A549 (cell line): Measurements from ENCODE around the gene ROR1. TPM values are rescaled to one million over a fixed set of nuclear protein-coding genes. Genes with fewer than 3 reads are reported as not detected.

Experiments
- ATAC-seq, 2 experiments: fragments of 200-7000 bp in 1 of 2; fragments of >200 bp in 1 of 2; cut with Nextera tagmentation in 1 of 2; cut with Tn5 transposase in 1 of 2; 3 replicates each; pipeline versions ENCODE4 v1.8.0 to v1.9.1; 2018 to 2020; ENCODE audit warnings: mild to moderate bottlenecking in 1 of 2, moderate library complexity in 1 of 2
- CTCF ChIA-PET: fragments of 300-600 bp; sonication (Branson Sonifier 250); formaldehyde crosslinking; extraction: SDS; loops from one replicate; lab custom pipeline; 2021; ENCODE audit warnings: antibody characterized with exemption, inconsistent platforms; lab: Yijun Ruan, JAX
- POLR2A ChIA-PET: fragments of 350-600 bp; formaldehyde crosslinking; extraction: SDS; loops from one replicate; lab custom pipeline; 2021; ENCODE audit warnings: antibody characterized with exemption, inconsistent platforms; lab: Yijun Ruan, JAX
- DNase-seq, 2 experiments: peaks; one replicate each; pipeline versions ENCODE4 v3.0.0 to v3.0.0-alpha.2; 2011 to 2016; ENCODE audit warnings: low read depth in 1 of 2, low spot score in 1 of 2
- FAIRE-seq: peaks from 2 replicates; lab custom pipeline; 2011; peaks lifted over from hg19 to GRCh38; lab: Jason Lieb, UNC
- H3K27ac ChIP-seq, 2 experiments: fragments of >200 bp; sonication (Bioruptor Twin); formaldehyde crosslinking; 3 replicates each; pipeline ENCODE4 v1.5.1; 2016 to 2017
- H3K4me1 ChIP-seq: fragments of >200 bp; sonication (Bioruptor Twin); formaldehyde crosslinking; 3 replicates; pipeline ENCODE4 v1.6.1; 2016
- H3K4me2 ChIP-seq: fragments of >200 bp; sonication (Bioruptor Twin); formaldehyde crosslinking; 3 replicates; pipeline ENCODE4 v1.6.1; 2016
- H3K4me3 ChIP-seq: fragments of >200 bp; sonication (Bioruptor Twin); formaldehyde crosslinking; 3 replicates; pipeline ENCODE4 v1.5.1; 2016
- H3K9me3 ChIP-seq: fragments of >200 bp; sonication (Bioruptor Twin); formaldehyde crosslinking; 3 replicates; pipeline ENCODE4 v1.6.1; 2016
- CBX2 ChIP-seq: fragments of 200-600 bp; sonication (generic); IDR thresholded peaks from 2 replicates; pipeline ENCODE4 v1.6.1; 2016; ENCODE audit warnings: low read depth, mild to moderate bottlenecking, borderline replicate concordance
- CBX8 ChIP-seq: fragments of 200-600 bp; sonication (generic); IDR thresholded peaks from 2 replicates; pipeline ENCODE4 v1.6.1; 2016
- CTCF ChIP-seq: fragments of >200 bp; sonication (Bioruptor Twin); formaldehyde crosslinking; IDR thresholded peaks from 3 replicates; pipeline ENCODE4 v1.5.1; 2016
- EP300 ChIP-seq, 2 experiments: fragments of >200 bp; sonication (Bioruptor Twin); formaldehyde crosslinking; IDR thresholded peaks; 2 replicates in 1 of 2; 3 replicates in 1 of 2; pipeline ENCODE4 v1.6.1; 2016 to 2017
- FOXS1 ChIP-seq: fragments of 250-450 bp; sonication (Bioruptor Pico); IDR thresholded peaks from 2 replicates; pipeline ENCODE4 v1.5.0; 2020; ENCODE audit warnings: mild to moderate bottlenecking, moderate library complexity
- GATA3 ChIP-seq: IDR thresholded peaks from 2 replicates; pipeline ENCODE4 v1.6.1; 2012; ENCODE audit warnings: borderline replicate concordance
- HDAC2 ChIP-seq: fragments of 200-600 bp; sonication (generic); IDR thresholded peaks from 2 replicates; pipeline ENCODE4 v1.6.1; 2016
- HEYL ChIP-seq: fragments of 250-450 bp; sonication (Bioruptor Pico); IDR thresholded peaks from 2 replicates; pipeline ENCODE4 v1.8.0; 2021; ENCODE audit warnings: mild to moderate bottlenecking, moderate library complexity
- HMGXB4 ChIP-seq: fragments of 250-450 bp; sonication (Bioruptor Pico); IDR thresholded peaks from 2 replicates; pipeline ENCODE4 v1.5.0; 2021; ENCODE audit warnings: mild to moderate bottlenecking, moderate library complexity, borderline replicate concordance
- HOXB13 ChIP-seq: fragments of 250-450 bp; sonication (Bioruptor Pico); IDR thresholded peaks from 2 replicates; pipeline ENCODE4 v1.5.0; 2020; ENCODE audit warnings: low read depth, mild to moderate bottlenecking, moderate library complexity
- JUN ChIP-seq, 2 experiments: fragments of >200 bp; sonication (Bioruptor Twin); formaldehyde crosslinking; IDR thresholded peaks; 2 replicates in 1 of 2; 3 replicates in 1 of 2; pipeline ENCODE4 v1.6.1; 2016 to 2017
- NR3C1 ChIP-seq: fragments of >200 bp; sonication (Bioruptor Twin); formaldehyde crosslinking; IDR thresholded peaks from 3 replicates; pipeline ENCODE4 v1.6.1; 2017
- PBX3 ChIP-seq: IDR thresholded peaks from 2 replicates; pipeline ENCODE4 v1.6.1; 2012
- PHF8 ChIP-seq: fragments of 200-600 bp; sonication (generic); IDR thresholded peaks from 2 replicates; pipeline ENCODE4 v1.6.1; 2016; ENCODE audit warnings: low read depth, mild to moderate bottlenecking, antibody characterized with exemption, moderate library complexity, borderline replicate concordance
- RARB ChIP-seq: fragments of 250-450 bp; sonication (Bioruptor Pico); IDR thresholded peaks from 2 replicates; pipeline ENCODE4 v1.8.0; 2021; ENCODE audit warnings: mild to moderate bottlenecking, moderate library complexity
- ZNF302 ChIP-seq: fragments of 250-450 bp; sonication (Bioruptor Pico); IDR thresholded peaks from 2 replicates; pipeline ENCODE4 v1.9.0; 2021; ENCODE audit warnings: inconsistent platforms, mild to moderate bottlenecking, moderate library complexity
- ZSCAN20 ChIP-seq: fragments of 250-450 bp; sonication (Bioruptor Pico); IDR thresholded peaks from 2 replicates; pipeline ENCODE4 v1.8.0; 2022; ENCODE audit warnings: mild to moderate bottlenecking, moderate library complexity
- WGBS: methylation state at CpG from one replicate; pipeline ENCODE4 v1.1.6; 2017; ENCODE audit errors: missing lambda C conversion rate; 5-methylcytosine and 5-hydroxymethylcytosine counted together
- polyA plus RNA-seq, 4 experiments: library from polyadenylated mRNA; depleted of rRNA in 3 of 4; stranded (reverse); fragments of >200 nt; fragmentation: RNase III in 1 of 4; extraction: RNeasy Plus Mini Kit Qiagen cat#74134 plus additional on column Dnase treatment in 1 of 4; gene quantifications; 2 replicates in 3 of 4; 3 replicates in 1 of 4; pipeline ENCODE4 v1.2.3, GENCODE V29; 2011 to 2017
- TF ChIP-seq, protein P1 (sequence below): fragments of 150-350 bp; IDR thresholded peaks from 2 replicates; pipeline ENCODE4 v1.6.1; 2014; ENCODE audit warnings: low read depth, mild to moderate bottlenecking, low read length
- TF ChIP-seq, protein P2 (sequence below): fragments of 450-650 bp; IDR thresholded peaks from 2 replicates; pipeline ENCODE4 v1.6.1; 2014; ENCODE audit warnings: antibody characterized with exemption
- TF ChIP-seq, protein P3 (sequence below): IDR thresholded peaks from 2 replicates; pipeline ENCODE4 v1.6.1; 2012
- TF ChIP-seq, protein P4 (sequence below): fragments of 200-600 bp; sonication (generic); IDR thresholded peaks from 2 replicates; pipeline ENCODE4 v1.6.1; 2016; ENCODE audit warnings: antibody characterized with exemption, mild to moderate bottlenecking, moderate library complexity

Gene ROR1
- polyA plus RNA-seq, 2 of the 4 experiments (the other 2 are of a cell fraction), result 6.5 to 19.0 TPM

GRCh38 chr1:63854091-63854490 is 80.3 kb downstream of the ROR1 start:
- no peak overlapping the region for H3K27ac ChIP-seq
- H3K4me1 ChIP-seq, result no peaks in the 10 kb centered on the region
- no peak for DNase-seq
- no peak overlapping the region for H3K4me3 ChIP-seq
- no peaks in the 10 kb centered on the region for H3K9me3 ChIP-seq
- POLR2A ChIA-PET, result no interaction called here
- TF ChIP-seq, protein P1, sequence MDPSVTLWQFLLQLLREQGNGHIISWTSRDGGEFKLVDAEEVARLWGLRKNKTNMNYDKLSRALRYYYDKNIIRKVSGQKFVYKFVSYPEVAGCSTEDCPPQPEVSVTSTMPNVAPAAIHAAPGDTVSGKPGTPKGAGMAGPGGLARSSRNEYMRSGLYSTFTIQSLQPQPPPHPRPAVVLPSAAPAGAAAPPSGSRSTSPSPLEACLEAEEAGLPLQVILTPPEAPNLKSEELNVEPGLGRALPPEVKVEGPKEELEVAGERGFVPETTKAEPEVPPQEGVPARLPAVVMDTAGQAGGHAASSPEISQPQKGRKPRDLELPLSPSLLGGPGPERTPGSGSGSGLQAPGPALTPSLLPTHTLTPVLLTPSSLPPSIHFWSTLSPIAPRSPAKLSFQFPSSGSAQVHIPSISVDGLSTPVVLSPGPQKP, result no peak
- TF ChIP-seq, protein P2, sequence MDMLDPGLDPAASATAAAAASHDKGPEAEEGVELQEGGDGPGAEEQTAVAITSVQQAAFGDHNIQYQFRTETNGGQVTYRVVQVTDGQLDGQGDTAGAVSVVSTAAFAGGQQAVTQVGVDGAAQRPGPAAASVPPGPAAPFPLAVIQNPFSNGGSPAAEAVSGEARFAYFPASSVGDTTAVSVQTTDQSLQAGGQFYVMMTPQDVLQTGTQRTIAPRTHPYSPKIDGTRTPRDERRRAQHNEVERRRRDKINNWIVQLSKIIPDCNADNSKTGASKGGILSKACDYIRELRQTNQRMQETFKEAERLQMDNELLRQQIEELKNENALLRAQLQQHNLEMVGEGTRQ, result no peak
- TF ChIP-seq PBX3, result no peak
- no peak for TF ChIP-seq PHF8
- no peak for TF ChIP-seq CBX2
- TF ChIP-seq EP300 (IDR thresholded peaks at IDR 0.05), result no peak
- TF ChIP-seq, all 56 proteins: peak for 0
- ATAC-seq (no peak), FAIRE-seq (no peak)
- 87% methylated on average over 3 of the region's 3 CpGs for WGBS
- CTCF ChIA-PET, result no interaction called here
- H3K4me2 ChIP-seq, result no peak overlapping the region

DNA sequence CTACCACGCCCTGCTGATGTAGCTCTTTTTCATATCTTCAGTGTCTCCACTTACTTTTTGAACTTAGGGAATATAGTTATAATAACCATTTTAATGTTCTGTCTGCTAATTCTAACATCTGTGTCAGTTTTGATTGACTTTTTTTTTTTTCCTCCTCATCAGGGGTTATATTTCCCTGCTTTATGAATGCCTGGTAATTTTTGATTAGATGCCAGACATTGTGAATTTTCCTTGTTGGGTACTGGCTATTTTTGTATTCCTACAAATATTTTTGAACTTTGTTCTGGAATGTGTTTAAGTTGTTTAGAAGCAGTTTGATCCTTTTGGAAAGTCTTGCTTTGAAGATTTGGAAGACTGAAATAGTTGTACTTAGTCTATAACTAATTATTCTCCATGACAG is 82.1 kb downstream of the ROR1 start:
- TF ChIP-seq ZNF302 (CRISPR knock-in tag) (no peak), HMGXB4 (CRISPR knock-in tag) (no peak), GATA3 (no peak), HEYL (CRISPR knock-in tag) (no peak), HOXB13 (CRISPR knock-in tag) (no peak), CTCF (no peak), RARB (CRISPR knock-in tag) (no peak), FOXS1 (no peak), ZSCAN20 (CRISPR knock-in tag) (no peak), NR3C1 (no peak), CBX8 (no peak), JUN (IDR thresholded peaks at IDR 0.05) (no peak), HDAC2 (no peak)
- TF ChIP-seq, protein P3, sequence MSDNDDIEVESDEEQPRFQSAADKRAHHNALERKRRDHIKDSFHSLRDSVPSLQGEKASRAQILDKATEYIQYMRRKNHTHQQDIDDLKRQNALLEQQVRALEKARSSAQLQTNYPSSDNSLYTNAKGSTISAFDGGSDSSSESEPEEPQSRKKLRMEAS, result no peak
- TF ChIP-seq, protein P4, sequence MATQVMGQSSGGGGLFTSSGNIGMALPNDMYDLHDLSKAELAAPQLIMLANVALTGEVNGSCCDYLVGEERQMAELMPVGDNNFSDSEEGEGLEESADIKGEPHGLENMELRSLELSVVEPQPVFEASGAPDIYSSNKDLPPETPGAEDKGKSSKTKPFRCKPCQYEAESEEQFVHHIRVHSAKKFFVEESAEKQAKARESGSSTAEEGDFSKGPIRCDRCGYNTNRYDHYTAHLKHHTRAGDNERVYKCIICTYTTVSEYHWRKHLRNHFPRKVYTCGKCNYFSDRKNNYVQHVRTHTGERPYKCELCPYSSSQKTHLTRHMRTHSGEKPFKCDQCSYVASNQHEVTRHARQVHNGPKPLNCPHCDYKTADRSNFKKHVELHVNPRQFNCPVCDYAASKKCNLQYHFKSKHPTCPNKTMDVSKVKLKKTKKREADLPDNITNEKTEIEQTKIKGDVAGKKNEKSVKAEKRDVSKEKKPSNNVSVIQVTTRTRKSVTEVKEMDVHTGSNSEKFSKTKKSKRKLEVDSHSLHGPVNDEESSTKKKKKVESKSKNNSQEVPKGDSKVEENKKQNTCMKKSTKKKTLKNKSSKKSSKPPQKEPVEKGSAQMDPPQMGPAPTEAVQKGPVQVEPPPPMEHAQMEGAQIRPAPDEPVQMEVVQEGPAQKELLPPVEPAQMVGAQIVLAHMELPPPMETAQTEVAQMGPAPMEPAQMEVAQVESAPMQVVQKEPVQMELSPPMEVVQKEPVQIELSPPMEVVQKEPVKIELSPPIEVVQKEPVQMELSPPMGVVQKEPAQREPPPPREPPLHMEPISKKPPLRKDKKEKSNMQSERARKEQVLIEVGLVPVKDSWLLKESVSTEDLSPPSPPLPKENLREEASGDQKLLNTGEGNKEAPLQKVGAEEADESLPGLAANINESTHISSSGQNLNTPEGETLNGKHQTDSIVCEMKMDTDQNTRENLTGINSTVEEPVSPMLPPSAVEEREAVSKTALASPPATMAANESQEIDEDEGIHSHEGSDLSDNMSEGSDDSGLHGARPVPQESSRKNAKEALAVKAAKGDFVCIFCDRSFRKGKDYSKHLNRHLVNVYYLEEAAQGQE, result no peak
- ATAC-seq (no peak), DNase-seq (no peak), FAIRE-seq (no peak)
- no peaks in the 10 kb centered on the region for H3K9me3 ChIP-seq
- H3K4me2 ChIP-seq, result no peak overlapping the region
- H3K4me3 ChIP-seq, result no peak overlapping the region
- WGBS, result 93% methylated on average over 1 of the region's 1 CpG
- POLR2A ChIA-PET, result no interaction called here
- no peak overlapping the region for H3K27ac ChIP-seq
- CTCF ChIA-PET, result interaction anchor here (0.8 to 1.0 kb wide), 2 partner anchors 79 to 164 kb away, joined by 3 to 4 read pairs; no protein-coding TSS in a partner anchor
- peaks cover 8% of the 10 kb centered on the region; the same call in 1 of the 3 replicates for H3K4me1 ChIP-seq
